Erythroblast (primary cell): ENCODE measurements around the gene WASHC2C.
"Not testable (repeated sequence)": the region's sequence is repeated elsewhere in the genome, so short reads cannot be mapped to it uniquely, and the experiment has no call there.

Source experiments
- GATA1 ChIP-seq: IDR thresholded peaks from 2 replicates; pipeline ENCODE4 v1.6.1; 2011; ENCODE audit warnings: low read depth, mild to moderate bottlenecking, control low read depth, low read length, moderate library complexity
- POLR2A ChIP-seq: IDR thresholded peaks from 2 replicates; pipeline ENCODE4 v1.6.1; 2011; ENCODE audit warnings: mild to moderate bottlenecking, low read length

DNA sequence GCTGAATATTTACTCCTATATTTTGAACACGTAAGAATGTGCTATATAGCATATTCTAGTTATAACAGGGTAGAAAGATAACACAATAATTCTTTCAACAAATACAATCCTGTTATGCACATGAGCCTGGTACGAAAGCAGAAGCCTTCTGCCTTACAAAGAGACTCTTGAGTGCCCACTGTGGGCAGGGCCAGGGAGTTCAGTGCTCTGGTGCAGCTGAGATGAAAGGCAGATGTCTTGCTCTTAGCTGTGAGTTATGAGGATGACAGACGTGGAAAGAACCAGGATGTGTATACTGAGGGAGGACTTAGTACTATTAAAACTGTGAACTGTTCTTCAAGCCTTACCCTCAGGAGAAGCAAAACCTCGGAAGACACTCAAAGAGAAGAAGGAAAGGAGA, 24.1 kb downstream of the WASHC2C start:
- not testable (repeated sequence) for TF ChIP-seq POLR2A, GATA1
